Activated T-cell treated with anti-CD3 and anti-CD28 coated beads for 48 hours (primary cell): ENCODE data around the gene NABP1.

Source experiments
- DNase-seq: peaks from one replicate; pipeline ENCODE4 v3.0.0-alpha.2; 2020; ENCODE audit warnings: low read depth

The NABP1 gene

GRCh38 chr2:191680639-191681038 is 2.7 kb downstream of the NABP1 start:
- DNase-seq, result no peak

GRCh38 chr2:191682126-191682525 is 4.2 kb downstream of the NABP1 start:
- DNase-seq, result no peak

- DNase-seq, result no peak
Observed at GRCh38 chr2:191686066-191686465, 8.1 kb downstream of the NABP1 start.

GRCh38 chr2:191686729-191687128 is 8.8 kb downstream of the NABP1 start:
- DNase-seq, result no peak

- DNase-seq, result no peak
Observed at GRCh38 chr2:191687867-191688266, 9.9 kb downstream of the NABP1 start.

- DNase-seq, result no peak
Observed at GRCh38 chr2:191688934-191689695, 11.2 kb downstream of the NABP1 start.

GRCh38 chr2:191690327-191690726 is 12.4 kb downstream of the NABP1 start:
- DNase-seq, result no peak

- no peak for DNase-seq
Observed at GRCh38 chr2:191691016-191691735, 13.2 kb downstream of the NABP1 start.

- no peak for DNase-seq
Observed at GRCh38 chr2:191691898-191692297, 14.0 kb downstream of the NABP1 start.

GRCh38 chr2:191692502-191693115 is 14.7 kb downstream of the NABP1 start:
- DNase-seq, result no peak

GRCh38 chr2:191693166-191693565 is 15.2 kb downstream of the NABP1 start:
- no peak for DNase-seq

GRCh38 chr2:191693778-191694177 is 15.8 kb downstream of the NABP1 start:
- no peak for DNase-seq

- no peak for DNase-seq
Observed at GRCh38 chr2:191696001-191696400, 18.1 kb downstream of the NABP1 start.

GRCh38 chr2:191696966-191697365 is 19.0 kb downstream of the NABP1 start:
- no peak for DNase-seq

- DNase-seq, result no peak
Observed at GRCh38 chr2:191697870-191698269, 19.9 kb downstream of the NABP1 start.

- no peak for DNase-seq
Observed at GRCh38 chr2:191699341-191699945, 21.5 kb downstream of the NABP1 start.

GRCh38 chr2:191701029-191701428 is 23.1 kb downstream of the NABP1 start:
- no peak for DNase-seq

GRCh38 chr2:191701696-191702095 is 23.8 kb downstream of the NABP1 start:
- DNase-seq, result no peak

GRCh38 chr2:191703079-191703725 is 25.3 kb downstream of the NABP1 start:
- no peak for DNase-seq

- no peak for DNase-seq
Observed at GRCh38 chr2:191705084-191705483, 27.1 kb downstream of the NABP1 start.

- no peak for DNase-seq
Observed at GRCh38 chr2:191705701-191706100, 27.8 kb downstream of the NABP1 start.

- no peak for DNase-seq
Observed at GRCh38 chr2:191706791-191707190, 28.9 kb downstream of the NABP1 start.
